ENCODE data around the gene ELP2.

GRCh38 chr18:36207303-36207702 is 77.6 kb downstream of the ELP2 start:
- TF ChIP-seq POLR2A (IDR thresholded peaks at IDR 0.05; ENCODE audit: low read depth, low read length): no peak
- TF ChIP-seq, protein P1, sequence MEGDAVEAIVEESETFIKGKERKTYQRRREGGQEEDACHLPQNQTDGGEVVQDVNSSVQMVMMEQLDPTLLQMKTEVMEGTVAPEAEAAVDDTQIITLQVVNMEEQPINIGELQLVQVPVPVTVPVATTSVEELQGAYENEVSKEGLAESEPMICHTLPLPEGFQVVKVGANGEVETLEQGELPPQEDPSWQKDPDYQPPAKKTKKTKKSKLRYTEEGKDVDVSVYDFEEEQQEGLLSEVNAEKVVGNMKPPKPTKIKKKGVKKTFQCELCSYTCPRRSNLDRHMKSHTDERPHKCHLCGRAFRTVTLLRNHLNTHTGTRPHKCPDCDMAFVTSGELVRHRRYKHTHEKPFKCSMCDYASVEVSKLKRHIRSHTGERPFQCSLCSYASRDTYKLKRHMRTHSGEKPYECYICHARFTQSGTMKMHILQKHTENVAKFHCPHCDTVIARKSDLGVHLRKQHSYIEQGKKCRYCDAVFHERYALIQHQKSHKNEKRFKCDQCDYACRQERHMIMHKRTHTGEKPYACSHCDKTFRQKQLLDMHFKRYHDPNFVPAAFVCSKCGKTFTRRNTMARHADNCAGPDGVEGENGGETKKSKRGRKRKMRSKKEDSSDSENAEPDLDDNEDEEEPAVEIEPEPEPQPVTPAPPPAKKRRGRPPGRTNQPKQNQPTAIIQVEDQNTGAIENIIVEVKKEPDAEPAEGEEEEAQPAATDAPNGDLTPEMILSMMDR (IDR thresholded peaks at IDR 0.05; ENCODE audit: extremely low read depth in 1 of 2, insufficient read depth in 1 of 2, low read depth in 1 of 2, low read length in 2 of 2): no peak
- TF ChIP-seq FOS (IDR thresholded peaks at IDR 0.05; ENCODE audit: borderline replicate concordance, insufficient read depth, low read length): no peak
- no peak for TF ChIP-seq EZH2 (IDR thresholded peaks at IDR 0.05; ENCODE audit: borderline replicate concordance, low read depth, low read length, severe bottlenecking)
- TF ChIP-seq MAX (IDR thresholded peaks at IDR 0.05; ENCODE audit: insufficient read depth, insufficient read length): no peak
- no peak for TF ChIP-seq POLR2AphosphoS5 (IDR thresholded peaks at IDR 0.05; ENCODE audit: insufficient read depth, low read depth, low read length)
- no peak for TF ChIP-seq MYC (IDR thresholded peaks at IDR 0.05; ENCODE audit: low read depth, low read length)
- TF ChIP-seq JUN (IDR thresholded peaks at IDR 0.05; ENCODE audit: borderline replicate concordance, insufficient read depth, insufficient read length, low read depth): no peak
- TF ChIP-seq GATA2 (IDR thresholded peaks at IDR 0.05; ENCODE audit: insufficient read depth, insufficient read length, low read depth, low read length): no peak
